Measurements from ENCODE around the gene CCDC69.
"Not testable (repeated sequence)": the region's sequence is repeated elsewhere in the genome, so short reads cannot be mapped to it uniquely, and the experiment has no call there.

The CCDC69 gene

GRCh38 chr5:151223447-151224264 lies at the start of gene CCDC69:
Gene CCDC69, minus strand, starts transcription at chr5:151224092. Its CDS starts 122 bp downstream, at chr5:151223970.
- DNase-seq, result peak; percentile 43 to 69

GRCh38 chr5:151271336-151271735 lies 47.4 kb upstream of the CCDC69 start:
- DNase-seq, result no peak

- DNase-seq, result no peak
Measured at GRCh38 chr5:151270599-151270998, 46.7 kb upstream of the CCDC69 start.

- no peak for DNase-seq
Measured at GRCh38 chr5:151267491-151268260, 43.8 kb upstream of the CCDC69 start.

GRCh38 chr5:151264113-151264512 lies 40.2 kb upstream of the CCDC69 start:
- DNase-seq, result no peak

- no peak for DNase-seq
Measured at GRCh38 chr5:151262532-151262931, 38.6 kb upstream of the CCDC69 start.

GRCh38 chr5:151259931-151260330 lies 36.0 kb upstream of the CCDC69 start:
- no peak for DNase-seq

GRCh38 chr5:151258816-151259215 lies 34.9 kb upstream of the CCDC69 start:
- DNase-seq, result no peak

- DNase-seq, result no peak
Measured at GRCh38 chr5:151258201-151258611, 34.3 kb upstream of the CCDC69 start.

GRCh38 chr5:151257731-151258181 lies 33.9 kb upstream of the CCDC69 start:
- DNase-seq, result peak in 1 of 2 experiments; percentile 19

- no peak for DNase-seq
Measured at GRCh38 chr5:151255621-151256286, 31.9 kb upstream of the CCDC69 start.

- DNase-seq, result not testable (repeated sequence)
Measured at GRCh38 chr5:151254990-151255389, 31.1 kb upstream of the CCDC69 start.

GRCh38 chr5:151254556-151254955 lies 30.7 kb upstream of the CCDC69 start:
- no peak for DNase-seq

- DNase-seq, result no peak
Measured at GRCh38 chr5:151253605-151253950, 29.7 kb upstream of the CCDC69 start.

- peak; percentile 99 to 100 for DNase-seq
Measured at GRCh38 chr5:151252762-151253604, 29.1 kb upstream of the CCDC69 start, which contains the start of gene GM2A. Gene GM2A, plus strand, starts transcription at chr5:151253185. Its CDS starts 32 bp downstream, at chr5:151253217.

GRCh38 chr5:151251621-151252020 lies 27.7 kb upstream of the CCDC69 start:
- DNase-seq, result no peak

GRCh38 chr5:151251001-151251551 lies 27.2 kb upstream of the CCDC69 start:
- no peak for DNase-seq

- no peak for DNase-seq
Measured at GRCh38 chr5:151250346-151251000, 26.6 kb upstream of the CCDC69 start.

- no peak for DNase-seq
Measured at GRCh38 chr5:151249281-151249680, 25.4 kb upstream of the CCDC69 start.

GRCh38 chr5:151248651-151249050 lies 24.8 kb upstream of the CCDC69 start:
- DNase-seq, result no peak

- DNase-seq, result no peak
Measured at GRCh38 chr5:151245680-151246219, 21.9 kb upstream of the CCDC69 start.

All from SW 1271 (cell line).